HG03060 (cell line): ENCODE results near the gene ADRB2.
"Not testable (repeated sequence)": the region's sequence is repeated elsewhere in the genome, so short reads cannot be mapped to it uniquely, and the experiment has no call there.

Source experiments
- ATAC-seq: cut with Tn5 transposase; IDR thresholded peaks from one replicate; pipeline ENCODE4 v1.9.1; 2021; ENCODE audit warnings: low read depth, moderate number of reproducible peaks; ENCODE audit not compliant: unreplicated experiment

ADRB2 gene

DNA sequence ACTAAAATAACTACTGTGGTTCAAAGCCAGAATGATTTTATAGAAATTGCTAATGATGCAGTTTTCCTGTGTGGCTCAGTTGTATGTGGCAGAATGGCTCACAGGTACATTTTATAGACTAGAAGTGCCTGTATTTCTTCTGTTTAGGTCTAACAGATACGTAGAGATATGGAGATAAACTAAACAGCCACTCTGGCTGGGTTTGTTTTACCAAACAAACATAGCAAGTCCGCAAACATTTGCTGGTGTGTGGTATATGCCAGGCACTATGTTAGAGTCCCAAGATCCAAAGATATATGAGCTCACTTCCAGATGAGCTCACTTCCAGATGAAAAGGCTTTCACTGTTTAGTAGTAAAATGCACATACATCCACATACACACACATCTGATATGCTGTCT is 24.4 kb downstream of the ADRB2 start:
- ATAC-seq = no peak

DNA sequence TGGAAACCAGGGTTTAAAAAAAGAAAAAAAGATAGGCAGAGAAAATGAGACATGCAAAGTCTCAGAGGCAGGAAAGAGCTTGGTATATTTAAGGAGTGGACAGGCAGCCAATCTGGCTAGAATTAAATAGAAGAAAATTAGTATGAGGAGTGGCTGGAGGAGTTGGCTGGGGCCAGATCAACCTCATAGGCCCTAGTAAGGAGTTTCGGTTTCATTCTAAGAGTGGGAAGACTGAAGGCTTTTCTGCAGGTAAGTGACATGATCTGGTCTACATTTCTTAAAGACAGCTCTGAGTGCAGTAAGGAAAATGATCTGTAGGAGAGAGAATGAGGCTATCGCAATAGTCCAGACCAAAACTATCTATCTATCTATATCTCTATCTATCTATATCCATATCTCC is 27.5 kb downstream of the ADRB2 start:
- no peak for ATAC-seq

DNA sequence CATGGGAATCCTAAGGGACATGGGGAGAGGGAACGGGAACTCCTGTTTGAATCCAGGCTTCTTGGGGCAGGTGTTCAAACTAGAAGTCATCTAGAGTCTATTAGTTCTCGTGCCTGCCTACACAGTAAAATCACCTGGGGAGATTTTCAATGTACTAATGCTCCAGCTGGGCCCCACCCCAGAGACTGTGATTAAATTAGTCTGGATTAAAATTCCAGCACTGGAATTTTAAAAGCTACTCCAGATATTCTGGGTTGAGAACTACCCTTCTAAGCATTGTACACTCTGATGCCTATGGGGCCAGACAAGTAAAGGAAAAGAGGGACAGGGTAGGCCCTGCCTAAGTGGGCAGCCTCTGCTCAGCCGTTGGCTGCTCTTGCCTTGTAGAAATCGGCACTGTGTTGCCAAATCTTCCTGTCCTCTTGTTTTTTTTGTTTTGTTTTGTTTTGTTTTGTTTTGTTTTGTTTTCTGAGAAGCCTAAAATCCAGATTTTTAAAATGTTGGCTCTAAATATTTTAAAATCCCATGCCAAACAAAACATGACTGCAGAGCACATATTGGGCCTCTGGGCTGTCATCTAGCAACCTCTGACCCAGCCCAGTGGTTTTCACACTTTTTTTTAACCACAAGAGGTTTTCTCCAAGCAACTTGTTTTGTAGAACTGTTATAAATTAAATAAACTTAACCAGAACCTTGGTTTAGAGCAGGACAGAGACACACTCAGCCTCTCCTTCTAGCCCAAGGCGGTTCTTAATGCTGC is 29.0 kb downstream of the ADRB2 start:
- ATAC-seq = no peak

DNA sequence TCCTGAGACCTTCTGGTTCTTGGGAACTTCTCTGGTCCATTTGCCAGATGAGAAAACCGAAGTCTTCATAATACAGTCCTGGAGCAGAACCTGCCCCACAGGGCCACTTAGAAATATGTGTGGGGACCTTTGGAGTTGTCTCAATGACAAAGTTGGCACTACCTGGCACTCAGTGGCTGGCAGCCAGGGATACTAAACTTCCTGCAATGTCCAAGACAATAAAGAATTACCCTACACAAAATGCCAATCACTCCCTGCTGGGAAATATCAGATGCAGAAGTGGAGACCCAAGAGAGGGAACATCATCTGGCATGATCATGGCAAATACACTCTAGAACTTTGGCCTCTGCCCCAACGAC is 29.6 kb downstream of the ADRB2 start:
- ATAC-seq = no peak

DNA sequence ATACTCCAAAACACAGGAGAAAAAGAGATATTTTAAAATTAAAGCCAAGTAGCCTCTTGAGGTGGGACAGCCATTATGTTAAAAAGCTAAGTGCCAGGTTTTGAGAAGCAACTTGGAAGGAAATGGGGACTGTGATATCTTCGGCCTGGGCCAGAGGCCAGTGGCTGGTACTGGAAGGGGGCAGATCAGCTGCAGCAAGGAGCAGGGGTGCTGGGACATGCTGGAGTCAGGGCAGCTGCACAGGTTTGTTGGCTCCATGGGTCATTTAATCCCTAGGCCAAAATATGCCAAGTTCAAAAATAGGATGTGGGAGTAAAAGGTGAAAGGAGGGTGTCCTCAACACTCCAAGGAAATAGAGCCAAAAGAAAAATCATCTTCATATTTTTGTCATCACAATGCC is 30.0 kb downstream of the ADRB2 start:
- ATAC-seq = no peak

DNA sequence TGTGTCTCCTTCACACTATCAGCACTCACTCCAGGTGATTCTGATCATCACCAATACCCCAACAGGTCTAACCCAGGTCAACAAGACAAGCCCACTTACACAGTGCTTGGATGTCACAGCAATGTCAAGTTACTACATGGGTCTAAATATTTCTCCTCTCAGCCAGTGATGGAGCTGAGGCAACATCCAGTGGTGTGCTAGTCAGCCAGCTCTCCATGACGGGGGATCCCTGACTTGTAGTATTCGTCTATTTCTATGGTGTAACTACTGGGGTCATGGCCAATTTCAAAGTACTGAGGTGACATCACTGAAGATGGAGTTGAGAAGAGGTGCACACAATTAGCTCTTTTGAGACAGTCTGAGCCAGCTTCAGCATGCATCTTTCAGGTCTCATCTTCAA is 31.1 kb downstream of the ADRB2 start:
- ATAC-seq = no peak

DNA sequence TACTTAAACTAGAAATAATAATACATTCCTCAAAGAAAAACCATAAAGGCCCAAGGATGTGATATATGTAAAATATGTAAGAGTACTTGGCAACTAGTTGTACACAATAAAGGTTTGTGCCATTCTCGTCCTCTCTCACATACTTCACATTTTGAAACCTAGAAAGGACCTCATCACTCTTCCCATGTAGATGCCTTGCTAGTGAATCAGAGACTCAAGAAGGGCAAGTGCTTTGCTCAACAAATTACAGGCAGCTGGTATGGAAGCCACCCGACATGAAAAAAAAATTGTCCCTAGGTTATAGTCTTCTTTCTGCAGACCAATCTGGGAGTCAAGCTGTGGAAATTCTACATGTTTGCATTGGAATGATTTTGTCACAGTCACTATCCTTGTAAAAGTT is 31.7 kb downstream of the ADRB2 start:
- no peak for ATAC-seq

DNA sequence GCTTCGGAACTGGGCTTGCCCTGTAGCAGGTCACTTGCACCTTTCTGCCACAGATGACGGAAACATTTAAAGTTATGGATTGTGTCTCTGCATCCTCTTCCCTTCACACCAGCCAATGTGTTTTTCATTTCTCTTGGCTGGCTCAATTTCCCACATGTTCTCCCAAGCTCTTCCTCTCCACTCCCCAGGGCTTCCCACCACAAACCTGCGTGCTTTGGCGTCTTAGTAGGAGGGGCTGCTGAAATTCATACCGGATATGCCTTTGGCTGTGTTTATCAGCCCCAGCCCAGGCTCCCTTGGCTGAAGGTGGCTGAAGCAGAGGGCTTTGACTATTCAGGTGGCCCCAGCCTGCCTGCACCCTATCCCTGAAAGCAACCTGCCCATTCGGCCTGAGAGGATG is 32.1 kb downstream of the ADRB2 start:
- no peak for ATAC-seq

DNA sequence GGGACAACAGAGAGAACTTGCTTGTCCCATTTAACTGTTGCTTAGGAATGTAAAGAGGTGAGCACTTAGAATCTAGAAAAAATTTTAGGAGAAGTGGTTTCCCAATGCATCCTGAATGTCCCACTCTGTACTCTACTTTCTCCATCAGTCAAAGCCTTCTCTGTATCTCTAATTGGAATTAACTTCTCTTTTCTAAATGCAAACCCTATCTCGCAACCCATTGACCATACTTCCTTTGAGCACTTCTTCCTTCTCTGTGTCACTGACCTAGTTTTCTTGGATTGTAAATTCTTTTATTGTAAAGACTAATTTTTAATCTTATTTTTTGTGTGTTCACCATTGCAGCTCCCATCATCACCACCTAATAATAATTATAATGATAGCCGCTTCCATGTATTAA is 33.3 kb downstream of the ADRB2 start:
- no peak for ATAC-seq

DNA sequence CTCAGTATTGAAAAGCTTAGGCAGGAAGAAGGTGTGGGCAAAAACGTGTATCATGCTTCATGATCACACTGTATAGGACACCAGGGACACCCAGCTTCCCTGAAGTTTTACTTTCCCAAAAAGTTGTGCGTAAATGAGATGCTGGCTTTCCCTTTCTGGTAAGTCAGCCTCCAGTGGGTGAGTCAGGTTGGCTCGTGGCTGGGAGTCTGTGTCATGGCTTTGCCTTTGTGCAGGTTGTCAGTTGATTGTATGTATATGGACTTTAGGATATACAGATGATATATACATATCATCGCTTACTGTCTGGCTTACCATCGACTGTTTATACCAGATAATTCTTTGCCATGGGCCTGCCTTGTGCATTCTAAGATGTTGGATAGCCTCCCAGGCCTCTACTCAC is 34.2 kb downstream of the ADRB2 start:
- ATAC-seq = no peak

DNA sequence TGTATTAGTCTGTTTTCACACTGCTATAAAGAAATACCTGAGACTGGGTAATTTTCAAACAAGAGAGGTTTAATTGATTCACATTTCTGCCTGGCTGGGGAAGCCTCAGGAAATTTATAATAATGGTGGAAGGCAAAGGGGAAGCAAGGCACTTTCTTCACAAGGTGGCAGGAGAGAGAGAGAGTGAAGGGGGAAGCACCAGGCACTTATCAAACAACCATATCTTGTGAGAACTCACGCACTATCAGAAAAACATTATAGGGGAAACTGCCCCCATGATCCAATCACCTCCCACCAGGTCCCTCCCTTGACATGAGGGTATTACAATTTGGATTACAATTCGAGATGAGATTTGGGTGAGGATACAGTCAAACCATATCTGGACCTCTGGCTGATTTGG is 34.7 kb downstream of the ADRB2 start:
- ATAC-seq = no peak

DNA sequence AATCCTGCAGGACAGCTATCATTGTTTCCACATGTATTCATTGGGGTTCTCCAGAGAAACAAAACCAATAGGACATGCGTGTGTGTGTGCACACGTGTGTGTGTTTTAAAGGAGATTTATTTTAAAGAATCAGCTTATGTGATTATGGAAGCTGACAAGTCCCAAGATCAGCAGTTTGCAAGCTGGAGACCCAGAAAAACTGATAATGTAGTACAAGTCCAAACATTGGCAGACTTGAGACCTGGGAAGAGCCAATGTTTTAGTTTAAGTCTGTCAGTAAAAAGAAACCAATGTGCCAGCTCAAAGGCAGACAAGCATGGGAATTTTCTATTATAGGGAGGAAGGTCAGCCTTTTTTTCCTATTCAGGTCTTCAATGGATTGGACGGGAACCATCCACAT is 35.3 kb downstream of the ADRB2 start:
- ATAC-seq = no peak

DNA sequence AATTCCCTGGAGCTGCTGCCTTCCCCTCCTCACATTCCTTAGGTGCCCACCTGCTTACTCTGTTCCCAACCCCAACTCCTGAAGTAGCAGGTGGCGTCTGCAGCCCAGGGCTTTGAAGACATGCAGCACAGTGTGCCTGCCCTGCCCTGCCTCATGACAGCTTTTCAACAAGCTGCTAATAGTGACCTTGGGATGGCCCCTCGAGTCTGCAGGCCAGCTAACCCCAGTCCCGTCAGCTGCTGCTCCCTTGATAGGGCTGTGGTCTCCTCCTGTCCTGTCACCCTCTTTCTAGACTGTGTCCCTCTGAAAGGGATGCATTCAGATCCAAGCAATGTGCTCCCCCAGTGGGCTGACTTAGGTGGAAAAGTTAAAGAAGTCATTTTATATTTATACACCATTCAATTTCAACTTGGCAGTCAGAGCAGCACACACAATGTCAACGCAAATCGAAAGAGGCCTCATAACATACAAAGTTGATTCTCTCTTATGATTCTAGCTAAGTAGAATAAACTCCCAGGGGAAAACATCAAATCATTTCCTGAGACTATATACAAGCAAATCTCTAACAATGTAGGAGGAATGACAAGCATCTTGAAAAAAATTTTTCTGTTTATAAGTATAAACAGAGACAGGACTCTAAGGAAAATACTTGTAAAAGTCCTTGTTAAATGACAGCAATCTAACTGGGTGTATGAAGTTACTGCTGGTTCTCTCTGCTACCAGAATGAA is 37.9 kb downstream of the ADRB2 start:
- ATAC-seq = no peak

DNA sequence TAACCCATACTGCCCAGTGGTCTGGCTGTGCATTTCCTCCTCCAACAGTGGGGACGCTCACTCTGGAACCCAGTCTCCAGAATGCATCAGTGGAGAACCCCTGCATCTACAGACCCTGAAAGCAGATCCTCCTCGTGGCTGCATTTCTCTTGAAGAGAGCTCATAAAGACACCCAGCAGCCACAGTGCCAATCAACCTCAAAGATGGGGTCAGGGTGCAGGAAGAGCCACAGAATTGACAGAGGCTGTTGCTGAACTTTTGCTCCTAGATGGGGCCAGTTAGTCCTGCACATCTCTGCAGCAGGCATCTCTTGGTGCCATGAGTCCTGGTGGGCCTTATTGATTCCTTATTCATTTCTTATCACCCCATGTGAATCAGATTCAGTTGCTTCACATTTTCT is 39.6 kb downstream of the ADRB2 start:
- ATAC-seq = no peak

DNA sequence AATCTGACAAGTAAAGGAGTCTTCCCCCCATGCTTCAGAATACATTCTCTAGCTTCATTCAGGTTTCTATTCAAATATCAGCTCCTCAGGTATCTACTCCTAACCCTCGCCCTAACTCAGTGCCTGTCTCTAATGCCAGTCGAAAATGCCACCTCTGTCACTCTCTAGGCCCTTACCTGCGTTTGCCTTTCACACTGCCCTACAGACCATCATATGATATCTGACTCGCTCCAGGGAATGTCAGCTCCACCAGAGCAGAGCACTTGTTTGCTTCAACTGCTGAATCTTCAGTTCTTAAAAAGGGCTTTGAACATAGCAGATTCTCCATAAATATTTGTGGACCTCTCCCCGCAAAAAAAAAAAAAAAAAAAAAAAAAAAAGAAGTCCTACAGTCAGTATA is 46.7 kb downstream of the ADRB2 start:
- ATAC-seq = no peak

DNA sequence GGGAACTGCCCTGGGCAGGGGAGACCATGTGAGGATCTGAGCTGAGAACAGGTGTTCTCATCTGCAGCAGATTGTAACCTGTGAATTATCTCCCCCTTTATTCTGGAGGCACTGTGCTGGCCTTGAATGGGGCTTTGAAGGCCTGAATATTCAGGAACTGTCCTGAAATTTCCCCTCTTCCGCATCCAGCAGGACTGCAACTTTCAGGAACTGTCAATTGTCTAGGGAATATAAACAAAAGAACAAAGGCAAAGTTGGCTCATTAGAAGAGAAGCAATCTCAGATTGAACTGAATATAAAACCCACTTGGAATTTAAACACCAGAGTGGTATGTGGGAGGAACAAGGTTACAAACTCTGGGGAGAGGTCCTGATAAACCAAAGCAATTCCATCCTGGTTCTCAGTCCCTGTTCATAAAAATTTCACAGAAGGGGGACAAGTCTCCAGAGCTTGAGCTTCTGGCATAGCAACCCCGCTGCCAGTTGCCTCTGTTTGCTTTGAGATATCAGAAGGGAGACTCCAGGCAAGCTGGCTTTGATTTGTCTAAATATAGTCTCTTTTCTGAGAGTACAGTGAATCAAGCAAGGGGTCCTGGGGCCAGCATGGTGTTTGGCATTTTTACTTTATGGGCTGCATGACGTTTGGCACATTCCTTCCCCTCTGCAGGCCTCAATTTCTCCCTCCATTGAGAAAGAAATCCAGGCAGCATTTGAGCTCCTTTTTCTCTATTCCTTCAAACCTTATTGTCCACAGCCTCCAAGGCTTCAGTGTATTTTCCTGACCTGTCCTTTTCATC is 47.5 kb downstream of the ADRB2 start:
- ATAC-seq = no peak

DNA sequence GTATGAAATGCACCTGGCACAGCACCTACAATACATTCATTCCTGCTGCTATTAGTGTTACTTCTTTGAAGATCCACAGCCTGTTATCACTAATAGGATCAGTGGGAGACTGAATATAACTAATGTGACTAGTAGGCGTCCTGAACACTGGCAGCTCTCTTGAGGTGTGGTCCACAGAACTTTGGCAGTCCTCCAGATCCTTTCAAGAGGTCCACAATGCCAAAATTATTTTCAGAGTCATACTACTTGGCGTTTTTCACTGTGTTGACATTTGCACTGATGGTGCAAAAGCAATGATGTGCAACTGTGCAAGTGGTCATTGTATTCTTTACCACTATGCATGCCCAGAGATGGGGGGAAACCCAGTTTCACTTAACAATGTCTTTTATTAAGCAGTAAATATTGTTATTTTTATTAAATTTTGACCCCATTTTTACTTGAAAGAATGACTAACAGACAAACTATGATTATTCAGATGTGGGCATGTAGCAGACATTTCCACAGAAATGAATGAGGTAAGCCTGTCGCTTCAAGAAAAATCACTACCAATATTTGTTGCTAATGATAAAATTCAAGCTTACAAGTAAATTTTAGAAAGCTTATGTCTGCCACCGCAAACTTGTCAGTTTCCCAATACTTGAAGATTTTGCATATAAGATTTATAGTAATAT is 48.9 kb downstream of the ADRB2 start:
- ATAC-seq = no peak

DNA sequence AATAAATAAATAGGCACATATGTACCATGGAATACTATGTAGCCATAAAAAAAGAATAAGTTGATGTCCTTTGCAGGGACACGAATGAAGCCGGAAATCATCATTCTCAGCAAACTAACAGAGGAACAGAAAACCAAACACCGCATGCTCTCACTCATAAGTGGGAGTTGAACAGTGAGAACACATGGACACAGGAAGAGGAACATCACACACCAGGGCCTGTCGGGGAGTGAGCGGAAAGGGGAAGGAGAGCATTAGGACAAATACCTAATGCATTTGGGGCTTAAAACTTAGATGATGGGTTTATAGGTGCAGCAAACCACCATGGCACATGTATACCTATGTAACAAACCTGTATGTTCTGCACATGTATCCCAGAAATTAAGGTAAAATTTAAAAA is 51.0 kb downstream of the ADRB2 start:
- ATAC-seq = not testable (repeated sequence)
